K562 (cell line): ENCODE measurements around the gene CMBL. TPM values are rescaled to one million over a fixed set of nuclear protein-coding genes. Genes with fewer than 3 reads are reported as not detected.

ENCODE experiments used
- ATAC-seq: fragments of 200-7000 bp; cut with Tn5 transposase; 3 replicates; pipeline ENCODE4 v1.9.1; 2020; ENCODE audit warnings: moderate library complexity
- BruUV-seq: library from RNA; stranded (reverse); fragments of 400-500 nt; replicated peaks from 2 replicates; lab custom pipeline; 2021; lab: Mats Ljungman, UMichigan
- CTCF ChIA-PET: fragments of 300-600 bp; formaldehyde crosslinking; extraction: SDS; loops from one replicate; lab custom pipeline; 2021; ENCODE audit warnings: low intra/inter-chr PET ratio; lab: Yijun Ruan, JAX
- POLR2A ChIA-PET: fragments of 300-600, 350-650 bp; sonication (Branson Sonifier 250); formaldehyde crosslinking; extraction: SDS; loops from one replicate; lab custom pipeline; 2021; ENCODE audit warnings: antibody characterized with exemption, inconsistent platforms; lab: Yijun Ruan, JAX
- DNase-seq, 4 experiments: peaks; one replicate each; pipeline versions ENCODE4 v3.0.0 to v3.0.0-alpha.2; 2011 to 2018; ENCODE audit warnings: low spot score in 3 of 4, mixed read lengths in 3 of 4; ENCODE audit errors: extremely low read depth in 1 of 4
- FAIRE-seq: peaks from 2 replicates; lab custom pipeline; 2011; peaks lifted over from hg19 to GRCh38; lab: Jason Lieb, UNC
- H2AFZ ChIP-seq: 2 replicates; pipeline ENCODE4 v1.6.0; 2011; ENCODE audit warnings: low read depth, low read length, control low read depth, inconsistent platforms
- H3K27ac ChIP-seq: fragments of 200-600 bp; 3 replicates; pipeline ENCODE4 v1.8.0; 2011; ENCODE audit warnings: low read depth, mild to moderate bottlenecking, control low read depth, inconsistent platforms, low read length, moderate library complexity, mixed read lengths; ENCODE audit errors: extremely low read depth
- H3K27me3 ChIP-seq, 2 experiments: fragments of 300-600 bp in 1 of 2; 2 replicates in 1 of 2; 3 replicates in 1 of 2; pipeline versions ENCODE4 v1.6.0 to v1.8.0; 2011; ENCODE audit warnings: inconsistent platforms in 2 of 2, low read length in 2 of 2, mild to moderate bottlenecking in 1 of 2, mixed read lengths in 1 of 2, moderate library complexity in 1 of 2; ENCODE audit not compliant: control insufficient read depth in 2 of 2, insufficient read depth in 2 of 2
- H3K36me3 ChIP-seq: fragments of 300-600 bp; 3 replicates; pipeline ENCODE4 v1.8.0; 2011; ENCODE audit warnings: mild to moderate bottlenecking, low read length, inconsistent platforms; ENCODE audit not compliant: control insufficient read depth, insufficient read depth
- H3K4me1 ChIP-seq, 2 experiments: fragments of 200-600 bp in 1 of 2; replicated peaks in 1 of 2; 2 replicates in 1 of 2; 3 replicates in 1 of 2; pipeline versions ENCODE4 v1.5.1 to v1.8.0; 2011; ENCODE audit warnings: inconsistent platforms in 2 of 2, low read length in 2 of 2, mild to moderate bottlenecking in 1 of 2, mixed read lengths in 1 of 2, moderate library complexity in 1 of 2; ENCODE audit not compliant: control insufficient read depth in 2 of 2, insufficient read depth in 2 of 2
- H3K4me2 ChIP-seq: 2 replicates; pipeline ENCODE4 v1.6.1; 2011; ENCODE audit warnings: low read length, control low read depth, inconsistent platforms, mixed read lengths; ENCODE audit not compliant: insufficient read depth
- H3K4me3 ChIP-seq: fragments of 200-600 bp; sonication (generic), shearing (Covaris generic); 2 replicates; pipeline ENCODE4 v1.5.1; 2016; ENCODE audit warnings: control low read depth, inconsistent platforms
- H3K79me2 ChIP-seq: fragments of 200-600 bp; 3 replicates; pipeline ENCODE4 v1.8.0; 2011; ENCODE audit warnings: low read length, inconsistent platforms; ENCODE audit not compliant: control insufficient read depth, insufficient read depth
- H3K9ac ChIP-seq, 2 experiments: 2 replicates each; pipeline versions ENCODE4 v1.6.0 to v1.6.1; 2011; ENCODE audit warnings: low read depth in 2 of 2, low read length in 2 of 2, control low read depth in 1 of 2, inconsistent platforms in 1 of 2, mild to moderate bottlenecking in 1 of 2, mixed read lengths in 1 of 2; ENCODE audit not compliant: insufficient read depth in 1 of 2
- H3K9me1 ChIP-seq: one replicate; pipeline ENCODE4 v1.6.0; 2011; ENCODE audit warnings: inconsistent platforms, mild to moderate bottlenecking, low read length, moderate library complexity; ENCODE audit not compliant: control insufficient read depth, insufficient read depth
- H3K9me3 ChIP-seq: replicated peaks from 2 replicates; pipeline ENCODE4 v1.5.1; 2011; ENCODE audit warnings: low read depth, low read length, inconsistent platforms; ENCODE audit not compliant: control insufficient read depth, insufficient read depth
- H4K20me1 ChIP-seq: replicated peaks from 2 replicates; pipeline ENCODE4 v1.6.1; 2011; ENCODE audit warnings: low read length, inconsistent platforms, mixed read lengths; ENCODE audit not compliant: control insufficient read depth, insufficient read depth
- CEBPB ChIP-seq: fragments of 450-650 bp; IDR thresholded peaks from 2 replicates; pipeline ENCODE4 v1.6.1; 2016; ENCODE audit warnings: missing genetic modification characterization, missing compliant biosample characterization
- HDAC1 ChIP-seq, 2 experiments: fragments of 450-650 bp; IDR thresholded peaks; 2 replicates each; pipeline ENCODE4 v1.6.1; 2016 to 2017; ENCODE audit warnings: inconsistent platforms in 1 of 2, mild to moderate bottlenecking in 1 of 2, moderate library complexity in 1 of 2
- MAFK ChIP-seq: IDR thresholded peaks from 2 replicates; pipeline ENCODE4 v1.6.1; 2011; ENCODE audit warnings: low read length, improper control_type of control experiment
- MEF2A ChIP-seq: IDR thresholded peaks from 2 replicates; pipeline ENCODE4 v1.6.1; 2011; ENCODE audit warnings: low read depth, mild to moderate bottlenecking, low read length, moderate library complexity; ENCODE audit not compliant: control insufficient read depth
- MTA1 ChIP-seq: fragments of 450-650 bp; IDR thresholded peaks from 2 replicates; pipeline ENCODE4 v1.6.1; 2017; ENCODE audit warnings: borderline replicate concordance
- MXI1 ChIP-seq: IDR thresholded peaks from 2 replicates; pipeline ENCODE4 v1.6.1; 2011; ENCODE audit warnings: low read depth, mild to moderate bottlenecking, improper control_type of control experiment, low read length
- NFE2L1 ChIP-seq: fragments of 450-650 bp; IDR thresholded peaks from 2 replicates; pipeline ENCODE4 v1.6.1; 2016; ENCODE audit warnings: missing genetic modification characterization, low read depth, mild to moderate bottlenecking, missing compliant biosample characterization, moderate library complexity, borderline replicate concordance
- SIN3A ChIP-seq, 2 experiments: fragments of 150-350 bp in 1 of 2; IDR thresholded peaks; 2 replicates each; pipeline ENCODE4 v1.6.1; 2011 to 2016; ENCODE audit warnings: borderline replicate concordance in 2 of 2, low read depth in 2 of 2, low read length in 2 of 2, mild to moderate bottlenecking in 2 of 2, moderate library complexity in 2 of 2; ENCODE audit not compliant: control insufficient read depth in 1 of 2
- ZNF224 ChIP-seq: sonication (generic); formaldehyde crosslinking; IDR thresholded peaks from 2 replicates; pipeline ENCODE4 v1.8.0; 2022; ENCODE audit warnings: mild to moderate bottlenecking, missing genetic modification reagents
- ZNF3 ChIP-seq: fragments of 250-450 bp; sonication (Bioruptor Pico); IDR thresholded peaks from 2 replicates; pipeline ENCODE4 v1.5.0; 2021; ENCODE audit warnings: mild to moderate bottlenecking, moderate library complexity
- WGBS: fragments of 100-300 bp; shearing (Covaris generic); methylation state at CpG from one replicate; pipeline ENCODE4 v1.1.6; 2016; ENCODE audit warnings: low coverage, mixed read lengths; ENCODE audit not compliant: insufficient coverage; ENCODE audit errors: missing lambda C conversion rate; 5-methylcytosine and 5-hydroxymethylcytosine counted together
- in situ Hi-C: fragments of 300-500 bp; cut with MboI; formaldehyde crosslinking; loops from 4 replicates; pipeline ENCODE4 v1.15.0; 2018; ENCODE audit warnings: inconsistent platforms, mixed read lengths
- intact Hi-C: fragments of 100-400 bp; cut with micrococcal nuclease; formaldehyde crosslinking; loops from 2 replicates; pipeline ENCODE4 v1.14.2; 2022
- polyA plus RNA-seq, 8 experiments: library from polyadenylated mRNA; depleted of rRNA in 4 of 8; stranded (reverse) in 5 of 8; unstranded in 3 of 8; fragments of >200 nt; fragmentation: Nextera tagmentation in 2 of 8; fragmentation: Illumina TruSeq in 1 of 8; extraction: Ambion mirVana in 2 of 8; extraction: Trizol in 1 of 8; gene quantifications; 2 replicates each; pipeline versions ENCODE4 v1.2.1 to v1.2.3, GENCODE V29; 2011 to 2014; ENCODE audit warnings: inconsistent platforms in 1 of 8, missing spikeins in 1 of 8
- total RNA-seq, 7 experiments: library from RNA; depleted of rRNA in 6 of 7; stranded (reverse); fragments of >200 nt in 6 of 7; fragmentation: Illumina TruSeq in 2 of 7; extraction: Trizol in 2 of 7; gene quantifications; 2 replicates each; pipeline versions ENCODE4 v1.2.1 to v1.2.3, GENCODE V29; 2011 to 2021; ENCODE audit warnings: low replicate concordance in 1 of 7
- TF ChIP-seq, protein P1 (sequence below): sonication (generic); formaldehyde crosslinking; IDR thresholded peaks from 2 replicates; pipeline ENCODE4 v1.9.0; 2022; ENCODE audit warnings: mild to moderate bottlenecking, missing genetic modification reagents

The CMBL gene
- total and polyA plus RNA-seq, 9 of the 15 experiments (the other 6 are each of a cell fraction or from before 2014, with no cell fraction given), result 22.6 to 192 (median 71.1) TPM

DNA sequence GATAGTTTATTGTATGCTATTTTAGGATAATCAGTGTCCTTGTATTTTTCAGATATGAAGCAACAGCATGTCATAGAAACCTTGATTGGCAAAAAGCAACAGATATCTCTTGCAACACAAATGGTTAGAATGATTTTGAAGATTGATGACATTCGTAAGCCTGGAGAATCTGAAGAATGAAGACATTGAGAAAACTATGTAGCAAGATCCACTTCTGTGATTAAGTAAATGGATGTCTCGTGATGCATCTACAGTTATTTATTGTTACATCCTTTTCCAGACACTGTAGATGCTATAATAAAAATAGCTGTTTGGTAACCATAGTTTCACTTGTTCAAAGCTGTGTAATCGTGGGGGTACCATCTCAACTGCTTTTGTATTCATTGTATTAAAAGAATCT, 43.1 kb downstream of the CMBL start (continued):
- TF ChIP-seq MEF2A (no peak), ZNF224 (CRISPR knock-in tag) (no peak), NFE2L1 (no peak), CEBPB (tag) (peak; percentile 37; the same call in 1 of the 2 replicates)

DNA sequence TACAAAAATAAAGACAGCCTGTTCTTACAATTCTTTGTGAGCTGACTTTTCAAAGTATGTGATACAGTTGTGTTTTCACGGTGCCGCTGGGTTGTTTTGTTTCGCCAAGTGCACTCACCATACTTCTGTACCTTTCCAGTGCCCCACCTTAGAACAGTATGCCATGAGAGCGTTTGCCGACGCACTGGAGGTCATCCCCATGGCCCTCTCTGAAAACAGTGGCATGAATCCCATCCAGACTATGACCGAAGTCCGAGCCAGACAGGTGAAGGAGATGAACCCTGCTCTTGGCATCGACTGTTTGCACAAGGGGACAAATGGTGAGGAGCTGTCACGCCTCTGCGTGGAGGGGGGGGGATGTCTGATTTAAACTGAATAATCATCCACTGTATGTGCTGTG, 44.7 kb downstream of the CMBL start:
- in situ Hi-C loops, result no loop called here

More for the DNA sequence above, 44.7 kb downstream of the CMBL start:
- ChIA-PET CTCF (no interaction called here), POLR2A (interaction anchor here (0.8 to 7.9 kb wide), 9 partner anchors 8 to 144 kb away, joined by 3 to 72 read pairs (median 3); partner anchors contain the start of genes ATPSCKMT and CCT5)
- H3K79me2 ChIP-seq, result peaks cover 16% of the 10 kb centered on the region
- intact Hi-C loops, result no loop called here
- no peak overlapping the region for H3K4me2 ChIP-seq
- 96% methylated on average over 11 of the region's 11 CpGs for WGBS
- H3K4me1 ChIP-seq, result peaks cover 0 to 9% of the 10 kb centered on the region in 2 experiments; a peak in 3 of 5 replicates
- peaks cover 6% of the 10 kb centered on the region for H3K9me1 ChIP-seq
- H3K27me3 ChIP-seq, result no peaks in the 10 kb centered on the region
- no peak overlapping the region for H3K27ac ChIP-seq
- no peaks in the 10 kb centered on the region for H3K9me3 ChIP-seq
- BruUV-seq, result TSS peak; percentile 0
- H3K4me3 ChIP-seq, result no peak overlapping the region
- DNase-seq (no peak), ATAC-seq (no peak), FAIRE-seq (no peak)
- H4K20me1 ChIP-seq, result peaks cover 20% of the 10 kb centered on the region
- no peak overlapping the region for H2AFZ ChIP-seq
- no peak overlapping the region for H3K9ac ChIP-seq
- H3K36me3 ChIP-seq, result peaks cover 85% of the 10 kb centered on the region
- TF ChIP-seq MTA1 (no peak), HDAC1 (IDR thresholded peaks at IDR 0.05) (no peak), NFE2L1 (no peak), MAFK (no peak), MXI1 (no peak), ZNF3 (no peak), SIN3A (IDR thresholded peaks at IDR 0.05; ENCODE audit: borderline replicate concordance in 2 of 2, control insufficient read depth in 1 of 2, low read depth in 2 of 2, low read length in 2 of 2) (no peak)
- TF ChIP-seq, protein P1, sequence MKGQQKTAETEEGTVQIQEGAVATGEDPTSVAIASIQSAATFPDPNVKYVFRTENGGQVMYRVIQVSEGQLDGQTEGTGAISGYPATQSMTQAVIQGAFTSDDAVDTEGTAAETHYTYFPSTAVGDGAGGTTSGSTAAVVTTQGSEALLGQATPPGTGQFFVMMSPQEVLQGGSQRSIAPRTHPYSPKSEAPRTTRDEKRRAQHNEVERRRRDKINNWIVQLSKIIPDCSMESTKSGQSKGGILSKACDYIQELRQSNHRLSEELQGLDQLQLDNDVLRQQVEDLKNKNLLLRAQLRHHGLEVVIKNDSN (CRISPR knock-in tag), result no peak
